HG03521 (cell line): ENCODE results near the gene LSAMP.
"Not testable (repeated sequence)": the region's sequence is repeated elsewhere in the genome, so short reads cannot be mapped to it uniquely, and the experiment has no call there.

Experiments used
- ATAC-seq: cut with Tn5 transposase; IDR thresholded peaks from one replicate; pipeline ENCODE4 v1.9.1; 2021; ENCODE audit warnings: mild to moderate bottlenecking, moderate library complexity; ENCODE audit not compliant: unreplicated experiment

LSAMP gene

DNA sequence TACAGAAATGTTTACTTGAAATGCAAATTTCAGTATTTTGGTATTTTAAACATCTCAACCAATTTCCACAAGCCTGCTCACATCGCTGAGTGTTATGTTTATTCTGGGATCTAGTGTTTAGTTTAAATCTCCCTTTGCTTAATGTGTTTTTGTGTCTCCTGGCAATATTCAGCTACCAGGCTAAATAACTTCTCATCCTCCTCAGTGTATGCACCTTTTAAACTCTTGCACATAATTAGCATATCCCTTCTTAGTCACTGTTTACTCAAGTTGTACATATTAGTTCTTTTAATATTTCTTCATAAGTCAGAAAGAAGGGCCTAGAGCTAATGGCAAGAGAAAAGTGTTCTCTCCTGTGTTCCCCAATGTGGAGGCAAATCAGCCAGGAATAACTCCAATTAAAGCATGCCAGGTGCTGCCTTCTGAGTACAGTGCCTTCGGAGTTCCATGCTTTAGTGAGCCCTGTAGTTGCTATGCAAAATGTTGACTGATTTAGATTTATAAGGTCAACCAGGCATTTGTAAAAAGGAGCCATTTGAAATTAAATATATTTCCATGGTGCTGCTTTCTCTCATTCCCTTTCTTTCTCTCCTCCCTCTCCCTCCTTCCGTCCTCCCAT, 587.7 kb downstream of the LSAMP start:
- ATAC-seq, result no peak

DNA sequence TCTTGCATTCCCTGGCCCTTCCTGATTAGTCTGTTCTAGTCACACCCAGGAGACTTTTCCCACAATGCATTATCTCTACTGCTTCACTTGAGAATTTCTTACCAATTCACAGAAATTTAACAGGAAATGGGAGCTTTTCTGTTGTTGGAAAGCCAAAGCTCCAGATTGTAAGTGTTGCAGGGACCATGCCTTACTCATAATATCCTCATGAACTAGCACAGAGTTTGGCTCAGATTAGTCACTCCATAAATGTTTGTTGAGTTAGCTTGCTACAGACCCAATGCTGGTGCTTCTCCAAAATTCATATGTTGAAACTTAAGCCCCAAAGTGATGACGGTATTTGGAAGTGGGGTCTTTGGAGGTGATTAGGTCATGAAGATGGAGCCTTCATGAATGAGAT, 589.4 kb downstream of the LSAMP start:
- ATAC-seq, result no peak

DNA sequence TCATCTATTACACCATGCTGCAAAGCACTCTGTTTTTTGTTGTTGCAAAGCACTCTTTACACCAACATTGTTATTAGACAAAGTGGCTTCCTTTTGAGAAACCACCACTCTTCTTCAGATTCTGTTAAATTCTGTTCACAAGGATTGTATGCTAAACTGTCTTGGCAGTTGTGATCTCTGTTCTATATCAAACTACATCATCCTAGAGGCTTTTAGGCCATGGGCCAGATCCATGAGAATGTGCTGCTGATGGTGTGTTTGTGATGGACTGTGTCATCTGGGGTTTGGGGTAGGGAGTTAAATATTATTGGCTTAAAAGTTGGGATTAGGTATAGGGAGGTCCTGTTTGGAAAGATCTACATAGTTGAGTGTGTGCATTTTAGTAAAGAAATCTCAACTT, 592.2 kb downstream of the LSAMP start:
- no peak for ATAC-seq

DNA sequence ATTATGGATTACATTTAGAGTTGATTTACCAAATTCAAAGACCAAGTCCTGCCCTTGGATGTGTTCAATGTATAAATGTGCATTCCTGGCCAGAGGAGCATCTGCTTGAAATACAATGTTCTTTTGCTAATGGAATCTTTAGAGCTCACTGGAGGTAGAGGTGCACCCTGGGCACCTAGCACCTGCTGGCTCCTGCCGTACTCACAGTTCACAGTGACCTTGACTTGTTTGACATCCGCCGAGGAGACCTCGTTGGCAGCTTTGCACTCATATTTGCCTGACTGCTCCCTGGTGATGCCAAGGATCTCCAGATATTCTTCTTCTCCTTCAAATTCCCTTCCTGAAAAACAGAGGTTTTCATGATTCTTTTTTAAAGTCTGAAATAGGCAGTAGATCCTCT, 593.0 kb downstream of the LSAMP start:
- ATAC-seq, result no peak

DNA sequence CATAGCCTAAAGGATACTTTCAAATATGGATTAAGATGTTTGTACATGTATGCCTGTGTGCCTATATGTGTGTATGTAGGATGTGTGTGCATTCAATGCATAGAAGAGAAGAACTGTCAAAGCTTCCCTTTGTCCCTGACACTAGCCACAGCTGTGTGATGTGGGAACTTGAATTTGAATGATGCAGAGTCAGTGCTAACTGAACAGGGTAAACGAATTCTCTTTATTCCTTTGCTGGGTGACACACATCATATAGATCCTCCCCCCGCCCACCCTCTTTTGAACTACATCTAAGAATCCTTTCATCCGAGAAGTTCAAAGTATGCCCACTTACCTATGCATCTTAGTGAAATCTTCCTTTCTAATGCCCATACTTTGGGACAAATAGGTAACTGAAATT, 593.7 kb downstream of the LSAMP start:
- no peak for ATAC-seq

DNA sequence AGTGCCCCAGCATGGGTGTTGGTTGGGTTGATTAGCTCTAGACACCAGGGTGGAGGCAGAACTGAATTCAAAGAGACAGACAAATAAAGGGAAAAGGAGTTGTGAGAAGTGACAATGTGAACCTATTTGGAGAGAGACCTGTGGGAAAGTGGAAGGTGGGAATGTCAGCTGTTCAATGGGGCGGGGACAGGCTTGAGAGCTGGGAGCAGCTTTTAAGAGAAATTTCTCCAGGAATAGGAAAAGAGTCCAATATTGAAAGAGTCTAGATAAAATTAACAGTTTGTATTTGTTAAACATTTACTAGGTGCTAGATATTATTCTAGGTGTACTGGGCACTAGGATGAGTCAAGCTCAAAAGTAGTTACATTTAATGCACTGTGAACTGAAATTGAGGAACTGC, 596.6 kb downstream of the LSAMP start:
- no peak for ATAC-seq

DNA sequence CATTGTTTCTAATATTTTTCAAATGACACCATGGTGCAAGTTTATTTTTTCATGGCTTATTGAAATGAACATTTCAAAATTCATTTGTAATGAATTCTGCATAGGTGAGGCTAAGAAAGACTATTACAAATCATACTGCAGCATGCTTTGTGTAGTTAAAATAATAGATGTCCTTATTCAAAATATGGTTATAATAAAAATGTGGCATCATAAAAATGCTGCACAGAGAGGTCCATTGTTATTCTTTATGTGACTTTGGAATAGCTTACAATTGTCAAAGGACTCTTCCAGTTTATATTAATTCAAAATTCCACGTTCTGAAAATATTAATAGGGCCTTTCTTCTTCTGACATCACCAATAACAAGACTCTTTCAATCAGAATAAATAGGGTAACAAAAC, 599.3 kb downstream of the LSAMP start:
- no peak for ATAC-seq

DNA sequence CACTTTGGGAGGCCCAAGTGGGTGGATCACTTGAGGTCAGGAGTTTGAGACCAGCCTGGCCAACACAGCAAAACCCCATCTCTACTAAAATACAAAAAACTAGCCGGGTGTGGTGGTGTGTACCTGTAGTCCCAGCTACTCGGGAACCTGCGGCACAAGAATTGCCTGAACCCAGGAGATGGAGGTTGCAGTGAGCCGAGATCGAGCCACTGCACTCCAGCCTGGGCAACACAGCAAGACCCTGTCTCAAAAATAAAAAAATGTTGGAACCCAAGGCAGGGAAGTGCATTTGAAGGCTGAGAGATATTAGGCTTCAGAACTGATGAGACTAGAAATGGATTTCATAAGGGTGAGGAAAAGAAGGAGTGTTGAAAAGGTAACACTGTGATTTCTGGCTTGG, 600.6 kb downstream of the LSAMP start:
- not testable (repeated sequence) for ATAC-seq

DNA sequence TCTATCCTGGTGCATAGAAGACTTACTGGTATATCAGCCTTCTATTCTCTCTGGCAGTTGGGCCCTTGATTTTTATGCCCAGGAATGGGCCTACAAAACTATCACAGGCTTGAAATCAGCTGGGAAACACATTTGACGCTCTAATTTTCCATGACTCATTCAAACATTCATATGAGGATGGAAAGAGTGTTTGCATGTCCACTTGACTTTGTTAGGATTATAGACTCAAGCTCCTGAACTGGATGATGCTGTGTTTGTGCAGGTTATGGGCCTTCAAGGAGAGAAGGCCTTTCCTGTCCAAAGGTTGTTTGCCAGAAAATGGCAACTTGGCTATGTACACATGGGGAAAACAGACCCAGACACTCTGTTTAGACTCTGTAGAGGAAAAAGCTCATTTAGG, 602.1 kb downstream of the LSAMP start:
- no peak for ATAC-seq

DNA sequence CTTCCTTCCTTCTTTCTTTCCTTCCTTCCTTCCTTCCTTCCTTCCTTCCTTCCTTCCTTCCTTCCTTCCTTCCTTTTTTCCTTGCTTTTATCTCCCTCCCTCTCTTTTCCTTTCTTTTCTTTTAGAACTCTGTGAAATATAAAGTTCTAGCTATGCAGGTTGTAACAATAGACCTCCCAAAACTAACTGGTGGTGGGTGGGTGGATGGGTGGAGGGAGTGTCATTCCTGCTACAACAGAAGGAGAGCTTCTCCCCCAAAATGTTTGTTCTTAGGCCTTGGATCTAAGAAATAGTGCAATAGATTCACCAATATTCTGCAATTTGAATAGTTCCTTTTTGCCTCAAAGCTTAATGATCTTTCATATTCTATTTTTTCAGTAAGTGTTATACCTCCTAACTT, 606.0 kb downstream of the LSAMP start:
- ATAC-seq, result no peak

DNA sequence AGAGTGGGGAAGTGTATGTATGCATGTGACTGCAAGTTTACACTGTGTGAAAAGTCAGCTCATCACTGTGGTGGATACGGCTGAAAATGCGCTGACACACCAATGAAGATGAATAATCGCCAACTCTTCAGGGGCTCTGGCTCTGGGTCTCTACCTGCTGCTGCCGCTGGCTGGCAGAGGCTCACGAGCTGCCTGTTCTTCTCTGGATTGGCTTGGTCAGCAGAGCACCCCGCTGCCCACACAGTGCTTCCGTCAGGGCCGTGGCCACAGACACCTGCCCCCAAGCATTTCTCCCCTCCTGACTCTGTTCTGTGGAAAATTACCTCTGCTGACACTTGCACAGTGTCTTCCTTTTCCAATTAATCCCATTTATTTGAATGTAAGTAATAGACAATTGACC, 606.5 kb downstream of the LSAMP start:
- no peak for ATAC-seq

DNA sequence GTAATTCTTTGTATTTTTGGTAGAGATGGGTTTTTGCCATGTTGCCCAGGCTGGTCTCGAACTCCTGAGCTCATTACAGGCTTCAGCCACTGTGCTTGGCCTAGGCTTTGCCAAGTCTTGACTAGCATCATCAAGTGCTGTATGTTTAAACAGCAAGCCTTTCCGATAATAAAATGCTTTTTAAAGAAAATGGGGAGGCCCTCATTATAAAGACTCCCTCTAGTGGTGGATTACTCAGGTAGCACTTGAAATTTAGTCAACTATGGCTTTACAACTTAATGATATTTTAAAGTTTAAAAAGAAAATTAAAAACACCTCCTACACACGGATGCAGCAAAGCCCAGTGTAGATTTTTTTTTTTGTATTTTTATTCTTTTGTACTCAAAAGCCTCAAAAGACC, 608.3 kb downstream of the LSAMP start:
- no peak for ATAC-seq

DNA sequence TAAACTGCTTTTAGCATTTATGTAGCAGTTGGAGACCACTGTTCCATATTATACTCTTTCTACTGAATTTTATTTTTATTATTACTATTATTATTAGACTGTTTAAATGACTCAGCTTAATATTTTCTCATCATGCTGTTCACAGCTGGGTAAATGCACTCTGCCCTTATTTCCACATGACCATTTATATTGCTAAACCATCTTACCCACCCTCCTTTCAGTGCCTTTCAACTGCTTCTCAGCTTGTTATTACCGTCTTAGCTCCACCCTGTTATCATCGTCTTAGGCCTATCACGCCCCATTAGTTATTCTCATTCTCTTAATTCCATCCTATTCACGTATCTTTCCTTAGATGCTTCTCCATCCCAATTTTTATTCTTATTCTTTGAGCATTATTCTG, 609.3 kb downstream of the LSAMP start:
- no peak for ATAC-seq

DNA sequence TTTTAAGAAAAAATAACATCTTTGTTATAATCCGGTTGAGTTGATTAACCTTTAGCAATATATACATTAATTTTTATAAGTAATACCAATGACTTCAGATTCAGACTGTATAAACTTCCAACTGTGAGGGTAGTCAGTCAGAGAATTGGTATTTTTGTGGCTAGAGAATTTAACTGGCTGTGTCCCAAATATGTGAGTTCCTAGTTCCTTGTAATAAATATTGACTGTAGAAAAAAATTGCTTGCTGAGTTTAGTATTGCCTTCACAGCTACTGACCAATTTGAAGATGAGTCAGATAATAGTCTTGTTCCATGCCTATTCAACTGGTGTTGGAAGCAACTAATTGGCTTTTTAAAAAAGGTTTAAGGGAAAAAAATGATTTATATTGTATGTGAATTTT, 611.2 kb downstream of the LSAMP start:
- ATAC-seq, result no peak

DNA sequence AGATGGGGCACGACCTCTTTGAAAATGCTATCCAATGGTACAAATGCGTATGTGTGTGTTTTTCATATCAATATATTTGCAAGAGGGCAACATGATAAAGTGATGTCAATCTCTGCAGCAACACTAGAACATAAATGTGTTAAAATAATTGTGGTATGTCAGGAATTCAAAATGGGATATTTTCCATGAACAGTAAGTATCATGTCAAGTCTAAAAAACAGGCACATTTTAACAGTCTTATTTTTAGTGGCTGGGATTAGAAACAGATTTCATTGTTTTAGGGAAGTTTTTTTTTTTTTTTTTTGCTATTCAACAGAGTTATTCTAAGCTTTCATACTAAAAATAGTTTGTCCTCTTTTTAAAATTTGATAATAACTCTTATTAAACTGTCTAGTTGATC, 612.2 kb downstream of the LSAMP start:
- ATAC-seq, result no peak

DNA sequence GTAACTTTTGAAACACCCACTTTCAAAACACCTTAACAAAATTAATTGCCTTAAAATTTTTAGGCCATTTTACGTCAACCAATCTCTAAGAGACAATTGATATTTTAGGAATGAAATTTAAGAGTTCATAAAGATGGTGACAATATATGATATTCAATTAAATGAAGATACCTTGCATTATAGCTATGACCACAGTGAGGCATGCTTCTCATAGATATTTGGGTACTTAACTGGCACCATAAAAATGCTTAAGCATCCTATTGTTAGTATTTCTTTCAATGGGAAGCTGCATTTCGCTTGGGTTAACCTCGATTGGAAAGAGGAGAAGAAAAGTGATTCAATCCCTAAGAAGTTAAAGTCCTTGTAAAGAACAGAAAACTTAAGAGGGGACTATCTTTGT, 613.0 kb downstream of the LSAMP start:
- ATAC-seq, result no peak

DNA sequence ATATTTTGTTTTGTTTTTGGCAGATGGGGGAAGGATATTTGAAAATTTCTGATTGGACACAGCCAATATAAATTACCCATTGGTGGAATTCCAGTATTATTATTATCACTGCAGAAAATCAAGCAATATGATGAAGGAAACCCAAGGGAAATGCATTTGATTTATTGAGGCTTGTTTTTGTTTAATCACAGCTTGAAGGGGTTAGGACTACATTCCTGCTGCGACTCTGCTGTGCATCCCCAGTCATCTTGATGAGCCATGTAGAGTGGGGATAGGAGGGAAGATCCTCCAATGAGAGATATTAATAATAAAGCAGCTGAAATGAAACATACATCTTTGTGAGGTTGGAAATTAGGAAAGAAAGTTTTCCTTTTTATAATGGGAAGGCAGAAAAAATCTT, 613.4 kb downstream of the LSAMP start:
- ATAC-seq, result no peak

DNA sequence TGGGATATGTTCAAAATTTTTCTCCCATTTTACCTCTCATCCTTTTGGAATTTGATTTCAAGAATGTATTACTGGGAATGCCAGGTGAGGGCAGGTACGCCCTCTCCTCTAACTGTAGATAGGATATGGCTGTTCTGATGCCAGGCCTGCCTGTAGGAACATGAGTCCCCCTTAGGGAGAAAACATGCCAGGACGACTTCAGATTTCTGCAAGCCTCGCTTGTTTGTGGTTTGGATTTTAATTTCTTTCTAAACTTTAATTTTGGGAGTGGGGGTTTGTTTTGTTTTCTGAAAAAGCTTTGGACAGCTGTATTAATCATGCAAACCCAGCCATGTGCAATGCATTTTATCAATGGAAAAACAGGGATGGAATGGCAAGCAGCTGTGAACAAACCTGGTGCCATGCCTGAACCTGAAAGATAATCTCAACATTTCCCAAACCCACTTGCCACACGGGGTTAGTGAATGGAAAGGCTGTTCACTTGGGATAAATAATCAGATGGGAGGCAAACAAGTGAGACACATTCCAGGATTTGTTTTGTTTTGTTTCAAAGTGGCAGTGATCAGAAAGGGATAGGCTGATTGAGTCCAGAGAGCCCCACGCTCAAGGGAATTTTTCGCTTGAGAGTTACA, 614.4 kb downstream of the LSAMP start:
- ATAC-seq, result no peak

DNA sequence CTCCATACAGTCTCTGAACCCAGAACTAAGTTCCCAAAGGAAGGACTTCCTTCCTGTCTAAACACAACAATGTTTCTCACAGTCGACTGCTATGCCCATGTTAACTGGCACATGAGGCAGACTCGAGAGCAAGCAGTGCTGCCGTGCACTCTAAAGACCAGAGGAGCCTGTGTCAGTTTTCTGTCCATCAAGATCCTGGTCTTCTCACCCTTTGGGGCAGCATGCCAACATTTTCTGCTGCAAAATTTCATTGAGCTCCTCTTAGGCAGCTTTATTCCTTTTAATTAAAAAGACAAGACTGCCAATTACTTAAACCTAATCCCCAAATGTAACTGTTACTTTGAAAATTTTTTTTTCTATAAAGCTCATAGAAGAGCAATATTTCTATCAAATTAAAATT, 616.9 kb downstream of the LSAMP start:
- ATAC-seq, result no peak

DNA sequence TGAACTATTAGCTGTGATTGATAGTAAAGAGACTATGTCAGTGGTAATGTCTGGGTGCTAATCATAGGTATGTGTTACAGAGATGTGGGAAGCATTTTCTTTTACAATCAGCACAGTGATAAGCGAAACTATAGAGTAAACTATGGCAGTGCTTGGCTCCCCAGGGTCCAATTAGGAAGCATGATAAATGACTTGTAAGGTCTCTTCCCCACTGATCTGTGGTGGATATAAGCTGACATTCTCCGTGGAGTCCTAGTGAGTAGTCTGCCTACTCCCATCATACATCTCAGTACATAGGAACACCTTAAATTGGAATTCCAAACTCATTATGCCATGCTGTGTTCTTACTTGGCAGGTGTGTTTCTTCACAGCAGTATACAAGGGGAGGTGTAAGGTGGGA, 617.8 kb downstream of the LSAMP start:
- ATAC-seq, result no peak

DNA sequence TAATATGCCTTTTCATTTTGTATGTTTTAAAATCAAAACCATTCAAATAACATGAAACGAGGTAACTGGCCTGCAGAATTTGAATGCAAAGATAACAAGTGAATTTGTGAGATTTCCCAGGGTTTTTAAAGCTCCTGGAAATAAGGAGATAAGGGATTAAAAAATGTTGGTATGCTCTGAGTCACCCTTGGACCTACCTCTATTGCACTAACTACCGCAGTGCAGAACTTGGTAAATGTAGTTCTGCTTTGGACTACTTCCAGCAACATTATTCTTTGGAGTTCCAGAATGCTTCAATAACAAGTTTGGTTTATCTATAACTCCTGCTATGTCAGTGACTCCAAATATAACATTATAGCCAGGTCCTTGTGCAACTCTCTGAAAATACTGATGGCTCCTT, 620.2 kb downstream of the LSAMP start:
- ATAC-seq, result no peak

DNA sequence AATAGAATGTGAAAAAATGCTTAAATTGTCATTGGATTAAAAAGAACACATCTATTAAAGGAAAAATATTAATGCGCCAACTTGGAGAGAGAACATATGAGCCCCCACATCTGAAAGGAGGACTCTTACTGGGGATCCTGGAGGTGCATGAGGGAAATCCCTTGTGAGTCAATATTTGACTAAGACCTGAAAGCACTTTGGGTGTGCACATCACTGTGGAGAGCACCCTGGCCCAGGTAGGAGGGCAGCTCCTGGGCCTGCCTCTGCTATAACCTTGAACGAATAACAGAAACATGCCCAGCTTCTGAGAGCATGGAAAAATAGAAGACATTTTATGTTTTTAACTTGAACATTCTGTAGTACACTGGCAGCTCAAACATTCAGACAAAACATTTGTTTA, 622.2 kb downstream of the LSAMP start:
- ATAC-seq, result no peak

DNA sequence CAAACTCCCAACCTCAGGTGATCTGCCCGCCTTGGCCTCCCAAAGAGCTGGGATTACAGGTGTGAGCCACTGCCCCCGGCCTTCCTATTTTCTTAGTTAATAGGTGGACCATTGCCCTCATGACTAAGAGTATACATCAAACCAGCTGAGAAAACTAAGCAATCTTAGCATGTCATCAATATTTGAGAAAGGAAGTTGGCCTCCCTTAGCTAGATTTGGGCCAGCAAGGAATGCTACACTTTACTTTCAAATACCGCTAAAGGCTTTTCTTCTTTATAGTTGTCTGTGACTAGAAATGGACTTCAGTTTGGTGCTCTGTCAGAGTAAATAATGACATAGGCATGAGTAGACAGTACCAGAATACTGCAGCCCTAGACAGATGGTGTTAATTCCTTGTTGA, 622.7 kb downstream of the LSAMP start:
- ATAC-seq, result no peak
